T-helper 2 cell (primary cell): ENCODE measurements around the gene KICS2.
A peak's percentile ranks its signal among the peaks of the same experiment; 100 is the strongest.
"Not testable (repeated sequence)": the region's sequence is repeated elsewhere in the genome, so short reads cannot be mapped to it uniquely, and the experiment has no call there.

ENCODE experiments used
- DNase-seq, 5 experiments: peaks; one replicate each; pipeline versions ENCODE4 v3.0.0 to v3.0.0-alpha.2; 2012 to 2022

The KICS2 gene

GRCh38 chr12:64212119-64212746 lies 9.9 kb downstream of the KICS2 start:
- DNase-seq: no peak

- no peak for DNase-seq
Measured at GRCh38 chr12:64207453-64207852, 14.6 kb downstream of the KICS2 start.

- no peak for DNase-seq
Measured at GRCh38 chr12:64205542-64205941, 16.6 kb downstream of the KICS2 start.

- no peak for DNase-seq
Measured at GRCh38 chr12:64203775-64204174, 18.3 kb downstream of the KICS2 start.

GRCh38 chr12:64203036-64203435 lies 19.1 kb downstream of the KICS2 start:
- DNase-seq: peak in 1 of 5 experiments; percentile 17

- not testable (repeated sequence) for DNase-seq
Measured at GRCh38 chr12:64195841-64196240, 26.3 kb downstream of the KICS2 start.

- DNase-seq: no peak
Measured at GRCh38 chr12:64194333-64195149, 27.6 kb downstream of the KICS2 start.

- DNase-seq: no peak
Measured at GRCh38 chr12:64193931-64194330, 28.2 kb downstream of the KICS2 start.

- DNase-seq: peak in 1 of 5 experiments; percentile 58
Measured at GRCh38 chr12:64192644-64193444, 29.3 kb downstream of the KICS2 start.

GRCh38 chr12:64190140-64190539 lies 32.0 kb downstream of the KICS2 start:
- no peak for DNase-seq

GRCh38 chr12:64189530-64189929 lies 32.6 kb downstream of the KICS2 start:
- DNase-seq: no peak

- no peak for DNase-seq
Measured at GRCh38 chr12:64187794-64188193, 34.3 kb downstream of the KICS2 start.

- DNase-seq: no peak
Measured at GRCh38 chr12:64187370-64187769, 34.7 kb downstream of the KICS2 start.

- peak in 1 of 5 experiments; percentile 42 for DNase-seq
Measured at GRCh38 chr12:64186789-64187188, 35.3 kb downstream of the KICS2 start.

GRCh38 chr12:64184216-64184615 lies 37.9 kb downstream of the KICS2 start:
- DNase-seq: no peak

GRCh38 chr12:64181430-64182291 lies 40.4 kb downstream of the KICS2 start:
- DNase-seq: no peak

- DNase-seq: no peak
Measured at GRCh38 chr12:64180951-64181350, 41.1 kb downstream of the KICS2 start.

GRCh38 chr12:64178122-64178521 lies 44.0 kb downstream of the KICS2 start:
- no peak for DNase-seq

GRCh38 chr12:64177001-64177400 lies 45.1 kb downstream of the KICS2 start:
- DNase-seq: no peak

- DNase-seq: no peak
Measured at GRCh38 chr12:64175254-64175945, 46.7 kb downstream of the KICS2 start.

GRCh38 chr12:64173456-64173855 lies 48.6 kb downstream of the KICS2 start:
- no peak for DNase-seq
